GM19351 (cell line): ENCODE results near the gene SCGB2B2.
"Not testable (repeated sequence)": the region's sequence is repeated elsewhere in the genome, so short reads cannot be mapped to it uniquely, and the experiment has no call there.

Source experiments
- ATAC-seq: cut with Tn5 transposase; IDR thresholded peaks from one replicate; pipeline ENCODE4 v1.9.1; 2021; ENCODE audit warnings: mild to moderate bottlenecking, moderate library complexity; ENCODE audit not compliant: unreplicated experiment

SCGB2B2 gene

GRCh38 chr19:34676697-34677385 lies at the start of gene SCGB2B2:
SCGB2B2 (minus strand) TSS chr19:34677159; CDS start chr19:34594563, 82,596 bp downstream.
- peak; percentile 44 for ATAC-seq

- no peak for ATAC-seq
Observed at GRCh38 chr19:34725400-34725799, 48.4 kb upstream of the SCGB2B2 start.

- no peak for ATAC-seq
Observed at GRCh38 chr19:34722353-34722752, 45.4 kb upstream of the SCGB2B2 start.

- ATAC-seq, result no peak
Observed at GRCh38 chr19:34715357-34715756, 38.4 kb upstream of the SCGB2B2 start.

GRCh38 chr19:34713262-34713637 lies 36.3 kb upstream of the SCGB2B2 start:
- no peak for ATAC-seq

GRCh38 chr19:34712395-34713261 lies 35.7 kb upstream of the SCGB2B2 start:
- ATAC-seq, result no peak

GRCh38 chr19:34711890-34712289 lies 34.9 kb upstream of the SCGB2B2 start:
- ATAC-seq, result no peak

- no peak for ATAC-seq
Observed at GRCh38 chr19:34707661-34708060, 30.7 kb upstream of the SCGB2B2 start.

- no peak for ATAC-seq
Observed at GRCh38 chr19:34692549-34692948, 15.6 kb upstream of the SCGB2B2 start.

- no peak for ATAC-seq
Observed at GRCh38 chr19:34690372-34690771, 13.4 kb upstream of the SCGB2B2 start.

GRCh38 chr19:34688592-34688991 lies 11.6 kb upstream of the SCGB2B2 start:
- no peak for ATAC-seq

- ATAC-seq, result no peak
Observed at GRCh38 chr19:34687348-34687747, 10.4 kb upstream of the SCGB2B2 start.

GRCh38 chr19:34686455-34686854 lies 9.5 kb upstream of the SCGB2B2 start:
- no peak for ATAC-seq

GRCh38 chr19:34685266-34685665 lies 8.3 kb upstream of the SCGB2B2 start:
- ATAC-seq, result not testable (repeated sequence)

- no peak for ATAC-seq
Observed at GRCh38 chr19:34681478-34681877, 4.5 kb upstream of the SCGB2B2 start.

- no peak for ATAC-seq
Observed at GRCh38 chr19:34678421-34678820, 1.5 kb upstream of the SCGB2B2 start.

GRCh38 chr19:34678085-34678412 lies 1.1 kb upstream of the SCGB2B2 start:
- no peak for ATAC-seq

GRCh38 chr19:34677386-34678084 lies 576 bp upstream of the SCGB2B2 start, which contains the start of gene ZNF302:
ZNF302 (plus strand) TSS chr19:34677678; CDS start chr19:34678805, 1,127 bp downstream.
- peak; percentile 86 for ATAC-seq

- no peak for ATAC-seq
Observed at GRCh38 chr19:34675919-34676318, 1.0 kb downstream of the SCGB2B2 start.

GRCh38 chr19:34675250-34675649 lies 1.7 kb downstream of the SCGB2B2 start:
- ATAC-seq, result no peak

GRCh38 chr19:34673590-34673989 lies 3.4 kb downstream of the SCGB2B2 start:
- ATAC-seq, result no peak

GRCh38 chr19:34671972-34672371 lies 5.0 kb downstream of the SCGB2B2 start:
- ATAC-seq, result no peak
